Pancreas (tissue), 10 donors: ENCODE results near the gene CELF5. TPM values are rescaled to one million over a fixed set of nuclear protein-coding genes. Genes with fewer than 3 reads are reported as not detected.
A peak's percentile ranks its signal among the peaks of the same experiment; 100 is the strongest.

ENCODE experiments used
- ATAC-seq, 4 donors: fragments of 200-7000 bp; cut with Tn5 transposase; one replicate each; pipeline versions ENCODE4 v1.8.0 to v1.9.1; 2020; ENCODE audit warnings: mild to moderate bottlenecking in 4 of 4, moderate library complexity in 4 of 4
- DNase-seq, 6 donors: peaks; one replicate each; pipeline ENCODE4 v3.0.0-alpha.2; 2020
- FAIRE-seq: peaks from 2 replicates; lab custom pipeline; 2012; peaks lifted over from hg19 to GRCh38; lab: Jason Lieb, UNC
- H3K27ac ChIP-seq, 4 donors: fragments of 200-600 bp; sonication (generic); 1 replicate in 3 of 4; 2 replicates in 1 of 4; pipeline versions ENCODE4 v1.5.0 to v1.8.0; 2020
- H3K27me3 ChIP-seq, 4 donors: fragments of 200-600 bp; one replicate each; pipeline ENCODE4 v1.8.0; 2021
- H3K36me3 ChIP-seq, 3 donors: fragments of 200-600 bp; sonication (generic) in 1 of 3; one replicate each; pipeline versions ENCODE4 v1.5.0 to v1.8.0; 2020 to 2021
- H3K4me1 ChIP-seq, 3 donors: fragments of 200-600 bp; one replicate each; pipeline ENCODE4 v1.8.0; 2021
- H3K4me3 ChIP-seq, 4 donors: fragments of 200-600 bp; sonication (generic) in 2 of 4; one replicate each; pipeline versions ENCODE4 v1.5.0 to v1.8.0; 2020 to 2021
- H3K9me3 ChIP-seq, 4 donors: fragments of 200-600 bp; one replicate each; pipeline ENCODE4 v1.8.0; 2021
- CTCF ChIP-seq, 4 donors: fragments of 200-600 bp; sonication (generic) in 3 of 4; IDR thresholded peaks; one replicate each; pipeline versions ENCODE4 v1.5.0 to v1.8.0; 2021; ENCODE audit warnings: antibody characterized with exemption in 4 of 4
- WGBS, 2 donors: extraction: QIAGEN DNeasy Blood & Tissue Kit; methylation state at CpG; one replicate each; pipeline ENCODE4 v1.1.7; 2013; 5-methylcytosine and 5-hydroxymethylcytosine counted together
- intact Hi-C, 3 donors: fragments of 100-400 bp; cut with DNase I; formaldehyde crosslinking; loops; one replicate each; pipeline versions ENCODE4 v1.11.1 to v1.14.2; 2022
- polyA plus RNA-seq, 2 donors: library from polyadenylated mRNA; stranded (reverse); fragments of 200-250 nt; gene quantifications; one replicate each; pipeline ENCODE4 v1.2.3, GENCODE V29; 2013
- total RNA-seq, 6 donors: library from RNA; stranded (reverse); fragmentation: NEBNext Ultra II Directional in 4 of 6; extraction: Animal tissue kit (Norgen Biotek cat#: 25700) in 4 of 6; gene quantifications; one replicate each; pipeline versions ENCODE4 v1.2.1 to v1.2.4, GENCODE V29; 2021 to 2023
- donor health status: healthy with polysubstance abuse.
- donor health status: DM: no; HTN: no; CAD: no; lungs with moderate emphysema.
- donor health status: DM: no; HTN: no; CAD: no.
- donor health status: control.
- donor health status: control.
- donor health status: Bipolar disorder and iron deficiency.
- donor health status: DM: yes; HTN: yes; CAD: no.
- donor health status: DM: no; HTN: no; CAD: no.
- donor health status: DM: no; HTN: no; CAD: no.
- donor health status: DM: yes; HTN: yes; CAD: no.

The CELF5 gene
- total and polyA plus RNA-seq, 8 donors = 0.30 to 1.6 (median 0.65) TPM

DNA sequence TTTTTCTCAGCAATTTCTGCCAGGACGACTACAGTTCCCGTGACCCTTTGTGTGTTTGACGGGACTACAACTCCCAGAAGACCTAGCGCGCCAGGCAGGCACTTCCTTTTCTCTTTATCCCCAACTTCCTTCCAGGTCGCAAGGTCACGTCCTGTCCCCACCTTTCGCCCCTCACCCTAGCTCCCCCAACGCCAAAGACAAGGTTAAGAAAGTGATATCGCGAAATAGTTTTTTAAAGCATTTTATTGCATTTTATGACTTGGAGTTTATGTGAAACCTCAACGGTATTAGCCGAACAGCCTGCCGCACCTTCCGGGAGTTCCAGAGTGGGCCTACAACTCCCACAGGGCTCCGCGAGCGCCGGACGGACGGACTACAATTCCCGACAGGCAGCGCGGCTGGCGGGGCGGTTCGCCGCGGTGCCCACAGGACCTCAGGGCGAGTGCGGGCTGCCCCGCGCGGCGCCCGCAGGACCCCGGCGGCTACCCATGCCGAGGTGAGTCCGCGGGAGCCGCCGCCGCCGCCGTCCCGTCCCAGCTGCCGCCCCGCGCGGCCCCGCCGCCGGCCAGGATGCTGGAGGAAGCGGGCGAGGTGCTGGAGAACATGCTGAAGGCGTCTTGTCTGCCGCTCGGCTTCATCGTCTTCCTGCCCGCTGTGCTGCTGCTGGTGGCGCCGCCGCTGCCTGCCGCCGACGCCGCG is 38.9 kb upstream of the CELF5 start, which contains the start of gene NCLN:
NCLN (plus strand) TSS at position 470 of the 699 bp plus-strand sequence; CDS start at position 571, 101 bp downstream.
- Histone ChIP-seq H3K27me3 (no peaks in the 10 kb centered on the region), H3K4me3 (peak within 1 kb of the TSS; percentile 84 to 100 (median 95)), H3K4me1 (peaks cover 0 to 11% (median 0%) of the 10 kb centered on the region in 3 donors), H3K36me3 (no peaks in the 10 kb centered on the region), H3K9me3 (no peaks in the 10 kb centered on the region), H3K27ac (peak within 1 kb of the TSS; percentile 22 to 79 (median 64))
- FAIRE-seq (peak; percentile 93), DNase-seq (peak; percentile 94 to 97 (median 94)), ATAC-seq (peak; percentile 94 to 97 (median 96))
- WGBS, 2 donors = 0 to 1% methylated on average over 43 to 69 of the region's 69 CpGs
- TF ChIP-seq CTCF (IDR thresholded peaks at IDR 0.05) = no peak
- intact Hi-C loops = no loop called here

- ATAC-seq = peak; percentile 1 to 36 (median 7)
- intact Hi-C loops = no loop called here
Measured at GRCh38 chr19:3186160-3186688, 38.2 kb upstream of the CELF5 start.

DNA sequence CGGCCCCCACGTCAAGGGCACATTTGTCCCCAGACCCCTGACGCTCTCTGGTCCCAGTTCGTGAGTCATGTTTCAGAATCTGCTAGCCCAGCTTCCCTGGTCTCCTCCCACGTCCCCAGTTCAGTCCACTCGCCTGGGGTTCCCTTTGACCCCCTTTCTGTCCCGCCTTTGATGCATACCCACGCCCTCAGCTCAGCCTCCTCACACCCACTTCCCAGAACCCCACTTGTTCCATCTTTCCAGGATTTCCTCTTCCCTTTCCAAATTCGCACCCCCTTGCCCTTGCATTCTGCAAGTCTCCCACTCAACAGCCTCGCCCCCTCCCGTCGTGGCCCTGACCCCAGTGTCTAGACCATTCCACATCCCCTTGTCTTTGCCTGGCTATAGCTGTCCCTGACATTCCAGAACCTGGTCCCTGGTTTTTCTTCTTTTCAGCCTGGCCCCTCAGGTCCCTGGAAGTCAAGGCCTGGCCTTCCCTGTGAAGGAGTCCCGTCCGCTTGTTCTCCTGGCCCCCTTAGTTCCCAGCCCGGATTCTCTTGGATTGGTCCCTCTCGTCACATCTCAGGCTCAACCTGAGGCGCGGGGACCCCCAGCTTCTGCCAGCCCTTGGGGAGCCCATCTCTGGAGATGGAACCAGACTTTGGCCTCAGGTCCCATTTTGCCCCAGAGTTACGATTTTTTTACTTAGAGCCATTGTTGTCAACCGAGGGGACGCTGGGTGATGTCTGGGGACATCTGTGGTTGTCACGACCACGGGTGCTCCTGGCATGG is 37.4 kb upstream of the CELF5 start:
- Histone ChIP-seq H3K27ac (no peak overlapping the region), H3K27me3 (no peaks in the 10 kb centered on the region), H3K36me3 (no peaks in the 10 kb centered on the region), H3K9me3 (no peaks in the 10 kb centered on the region), H3K4me3 (peak overlapping the region; percentile 84 to 100 (median 95)), H3K4me1 (peaks cover 0 to 11% (median 0%) of the 10 kb centered on the region in 3 donors)
- intact Hi-C loops = no loop called here
- no peak for ATAC-seq
- no peak for FAIRE-seq
- 52 to 59% methylated on average over 23 of the region's 23 CpGs for WGBS, 2 donors
- TF ChIP-seq CTCF (IDR thresholded peaks at IDR 0.05) = no peak
- peak in 2 of 6 donors; percentile 31 to 44 for DNase-seq

More at GRCh38 chr19:3186160-3186688, 38.2 kb upstream of the CELF5 start:
- peak overlapping the region; percentile 84 to 100 (median 95) for H3K4me3 ChIP-seq
- peaks cover 0 to 11% (median 0%) of the 10 kb centered on the region in 3 donors for H3K4me1 ChIP-seq
- 0% methylated on average over 28 to 38 of the region's 38 CpGs for WGBS, 2 donors
- DNase-seq (peak in 3 of 6 donors; percentile 60 to 85 (median 70)), FAIRE-seq (no peak)
- TF ChIP-seq CTCF (IDR thresholded peaks at IDR 0.05) = no peak
- no peaks in the 10 kb centered on the region for H3K9me3 ChIP-seq
- peak overlapping the region; percentile 22 to 79 (median 64) for H3K27ac ChIP-seq
- H3K36me3 ChIP-seq = no peaks in the 10 kb centered on the region
- no peaks in the 10 kb centered on the region for H3K27me3 ChIP-seq

DNA sequence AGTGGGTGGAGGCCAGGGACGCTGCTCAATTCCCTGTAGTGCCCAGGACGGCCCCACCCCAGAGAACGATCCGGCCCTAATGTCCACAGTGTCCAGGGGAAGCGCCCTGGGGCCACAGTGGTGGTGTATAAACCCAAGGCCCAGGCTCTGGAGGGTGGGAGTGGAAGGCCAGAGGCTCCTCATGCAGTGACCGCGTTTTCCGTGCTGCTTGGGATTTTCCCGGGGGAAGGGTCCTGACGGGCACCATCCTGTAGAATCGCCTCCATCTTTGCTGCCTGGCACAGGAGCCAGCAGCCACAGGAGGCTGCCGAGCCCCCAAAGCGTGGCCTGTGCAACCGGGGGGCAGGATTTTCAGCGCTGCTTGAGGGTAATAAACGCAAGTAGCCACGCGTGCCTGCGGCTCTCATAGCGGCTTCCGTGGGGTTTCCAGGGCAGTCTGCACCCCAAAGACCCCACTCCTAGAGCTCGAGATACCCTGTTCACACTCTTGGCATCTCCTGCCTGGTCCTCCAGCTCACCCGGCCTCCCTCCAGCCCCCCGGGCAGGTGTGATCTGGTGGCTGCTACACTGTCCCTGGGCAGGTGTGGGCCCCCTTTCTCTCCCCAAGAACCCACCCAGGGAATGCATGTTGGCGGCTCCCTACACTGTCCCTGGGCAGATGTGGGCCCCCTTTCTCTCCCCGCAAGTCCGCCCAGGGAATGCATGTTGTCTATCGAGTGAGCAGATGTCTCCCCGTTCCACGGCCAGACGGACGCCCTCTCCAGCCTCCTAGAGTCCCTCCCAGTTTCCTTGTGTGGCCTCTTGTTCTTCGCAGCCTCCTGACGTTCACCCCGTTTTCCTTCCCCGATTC is 36.6 kb upstream of the CELF5 start:
- H3K36me3 ChIP-seq = no peaks in the 10 kb centered on the region
- ATAC-seq (no peak), FAIRE-seq (no peak), DNase-seq (peak in 2 of 6 donors; percentile 22 to 67)
- H3K27ac ChIP-seq = no peak overlapping the region
- H3K27me3 ChIP-seq = no peaks in the 10 kb centered on the region
- H3K4me1 ChIP-seq = peaks cover 0 to 11% (median 0%) of the 10 kb centered on the region in 3 donors
- WGBS, 2 donors = 85 to 89% methylated on average over 36 of the region's 36 CpGs
- H3K4me3 ChIP-seq = no peak overlapping the region
- TF ChIP-seq CTCF (IDR thresholded peaks at IDR 0.05) = no peak
- intact Hi-C loops = no loop called here
- no peaks in the 10 kb centered on the region for H3K9me3 ChIP-seq
